PC-9 (cell line): ENCODE data around the gene LIPE. TPM values are rescaled to one million over a fixed set of nuclear protein-coding genes. Genes with fewer than 3 reads are reported as not detected.
A peak's percentile ranks its signal among the peaks of the same experiment; 100 is the strongest.

Experiments used
- BruUV-seq: library from RNA; stranded (reverse); fragments of 400-500 nt; replicated peaks from 2 replicates; lab custom pipeline; 2021; lab: Mats Ljungman, UMichigan
- CTCF ChIA-PET: fragments of 300-600 bp; sonication (Branson Sonifier 250); formaldehyde crosslinking; loops from one replicate; lab custom pipeline; 2022; ENCODE audit warnings: antibody characterized with exemption; lab: Charles Lee
- POLR2A ChIA-PET: fragments of 300-600 bp; sonication (Branson Sonifier 250); formaldehyde crosslinking; loops from one replicate; lab custom pipeline; 2022; ENCODE audit warnings: antibody characterized with exemption; ENCODE audit not compliant: unreplicated experiment; lab: Charles Lee
- DNase-seq, 2 experiments: peaks; one replicate each; pipeline versions ENCODE4 v3.0.0 to v3.0.0-alpha.2; 2015 to 2022; ENCODE audit warnings: mixed read lengths in 1 of 2
- H2AFZ ChIP-seq: fragments of 200-600 bp; sonication (generic); 2 replicates; pipeline ENCODE4 v1.8.1; 2017; ENCODE audit warnings: antibody characterized with exemption
- H3F3A ChIP-seq: fragments of 200-600 bp; sonication (generic); 2 replicates; pipeline ENCODE4 v1.8.1; 2017; ENCODE audit warnings: antibody characterized with exemption, mild to moderate bottlenecking, low read depth; ENCODE audit not compliant: insufficient read depth
- H3K27ac ChIP-seq: fragments of 200-600 bp; sonication (generic); 2 replicates; pipeline ENCODE4 v1.6.1; 2016; ENCODE audit warnings: mixed run types
- H3K27me3 ChIP-seq: fragments of 200-600 bp; sonication (generic); 2 replicates; pipeline ENCODE4 v1.6.1; 2016; ENCODE audit warnings: low read depth, mixed run types; ENCODE audit not compliant: insufficient read depth
- H3K36me3 ChIP-seq: fragments of 200-600 bp; sonication (generic); 2 replicates; pipeline ENCODE4 v1.6.1; 2016; ENCODE audit warnings: low read depth, mixed run types
- H3K4me1 ChIP-seq: fragments of 200-600 bp; sonication (generic); replicated peaks from 2 replicates; pipeline ENCODE4 v1.6.1; 2016; ENCODE audit warnings: mixed run types; ENCODE audit not compliant: insufficient read depth
- H3K4me2 ChIP-seq: fragments of 200-600 bp; sonication (generic); 2 replicates; pipeline ENCODE4 v1.6.1; 2017; ENCODE audit warnings: mixed run types
- H3K4me3 ChIP-seq: fragments of 200-600 bp; sonication (generic); 2 replicates; pipeline ENCODE4 v1.6.1; 2016; ENCODE audit warnings: mixed run types
- H3K79me2 ChIP-seq: fragments of 200-600 bp; sonication (generic); 2 replicates; pipeline ENCODE4 v1.6.1; 2017; ENCODE audit warnings: low read depth, mixed run types
- H3K9me2 ChIP-seq: fragments of 200-600 bp; sonication (generic); 2 replicates; pipeline ENCODE4 v1.8.1; 2017; ENCODE audit warnings: mild to moderate bottlenecking; ENCODE audit not compliant: insufficient read depth
- H3K9me3 ChIP-seq: fragments of 200-600 bp; sonication (generic); 2 replicates; pipeline ENCODE4 v1.8.1; 2016; ENCODE audit warnings: low read depth; ENCODE audit not compliant: insufficient read depth
- H4K20me1 ChIP-seq: fragments of 200-600 bp; sonication (generic); 2 replicates; pipeline ENCODE4 v1.8.1; 2017; ENCODE audit not compliant: insufficient read depth
- EZH2 ChIP-seq: fragments of 200-600 bp; sonication (generic); IDR thresholded peaks from 2 replicates; pipeline ENCODE4 v1.8.0; 2017; ENCODE audit warnings: antibody characterized with exemption, low read depth
- intact Hi-C: fragments of 100-400 bp; cut with micrococcal nuclease; formaldehyde crosslinking; loops from one replicate; pipeline ENCODE4 v1.10.0; 2022; ENCODE audit not compliant: unreplicated experiment
- total RNA-seq: library from RNA; stranded (reverse); gene quantifications from 2 replicates; pipeline ENCODE4 v1.2.3, GENCODE V29; 2021
- TF ChIP-seq, protein P1 (sequence below): fragments of 200-600 bp; sonication (generic); conservative IDR thresholded peaks from 2 replicates; pipeline ENCODE4 v1.6.1; 2017; ENCODE audit warnings: mixed run types, antibody characterized with exemption, mild to moderate bottlenecking, moderate library complexity

LIPE gene
- total RNA-seq, 1 experiment from 2014 or later: 12.7 TPM

DNA sequence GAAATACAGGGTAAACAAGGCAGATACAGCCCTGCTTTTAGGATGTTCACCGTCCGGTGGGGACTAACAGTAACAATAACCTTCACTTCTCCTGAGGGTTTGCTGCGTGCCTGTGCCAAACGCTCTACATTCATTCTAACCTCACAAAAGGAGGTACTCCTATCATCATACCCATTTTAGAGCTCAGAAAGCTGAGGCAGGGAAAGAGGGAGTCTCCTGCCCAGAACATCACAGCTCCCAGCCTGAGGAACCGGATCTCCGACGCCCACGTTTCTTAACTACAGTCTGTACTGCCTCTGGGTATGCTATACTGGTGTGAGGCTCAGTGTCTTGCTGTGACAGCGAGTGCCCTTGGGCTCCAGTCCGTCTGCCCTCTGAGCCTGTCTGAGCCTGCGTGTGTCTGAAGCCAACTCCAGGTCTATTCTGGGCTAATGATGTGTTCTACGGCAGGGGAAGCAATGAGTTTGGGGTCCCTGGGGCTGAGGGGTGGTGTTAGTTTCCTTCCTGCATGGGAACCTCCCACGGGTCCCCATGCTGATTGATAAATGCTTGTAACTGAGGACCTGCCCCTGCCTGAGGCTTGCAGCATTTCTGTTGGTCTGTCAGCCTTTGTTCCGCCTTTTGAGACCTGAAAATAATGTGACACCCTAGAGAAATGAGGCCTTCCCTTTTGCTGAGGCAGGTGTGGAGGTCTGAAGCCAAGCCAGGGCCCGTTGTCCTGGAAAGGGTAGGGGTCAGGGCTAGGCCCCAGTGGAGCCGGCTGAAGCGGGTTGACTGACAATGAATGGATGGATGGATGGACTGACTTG is 4.9 kb downstream of the LIPE start:
- Histone ChIP-seq H3K4me3 (peak overlapping the region; percentile 91), H3K4me2 (peak overlapping the region; percentile 87), H3F3A (peaks cover 30% of the 10 kb centered on the region), H3K9me3 (no peaks in the 10 kb centered on the region), H2AFZ (no peak overlapping the region), H3K36me3 (no peaks in the 10 kb centered on the region), H3K4me1 (peaks cover 28% of the 10 kb centered on the region), H3K79me2 (no peaks in the 10 kb centered on the region), H3K27ac (peak overlapping the region; percentile 62), H4K20me1 (no peaks in the 10 kb centered on the region), H3K9me2 (no peaks in the 10 kb centered on the region), H3K27me3 (no peaks in the 10 kb centered on the region)
- BruUV-seq: TSS peak; percentile 26
- TF ChIP-seq, protein P1, sequence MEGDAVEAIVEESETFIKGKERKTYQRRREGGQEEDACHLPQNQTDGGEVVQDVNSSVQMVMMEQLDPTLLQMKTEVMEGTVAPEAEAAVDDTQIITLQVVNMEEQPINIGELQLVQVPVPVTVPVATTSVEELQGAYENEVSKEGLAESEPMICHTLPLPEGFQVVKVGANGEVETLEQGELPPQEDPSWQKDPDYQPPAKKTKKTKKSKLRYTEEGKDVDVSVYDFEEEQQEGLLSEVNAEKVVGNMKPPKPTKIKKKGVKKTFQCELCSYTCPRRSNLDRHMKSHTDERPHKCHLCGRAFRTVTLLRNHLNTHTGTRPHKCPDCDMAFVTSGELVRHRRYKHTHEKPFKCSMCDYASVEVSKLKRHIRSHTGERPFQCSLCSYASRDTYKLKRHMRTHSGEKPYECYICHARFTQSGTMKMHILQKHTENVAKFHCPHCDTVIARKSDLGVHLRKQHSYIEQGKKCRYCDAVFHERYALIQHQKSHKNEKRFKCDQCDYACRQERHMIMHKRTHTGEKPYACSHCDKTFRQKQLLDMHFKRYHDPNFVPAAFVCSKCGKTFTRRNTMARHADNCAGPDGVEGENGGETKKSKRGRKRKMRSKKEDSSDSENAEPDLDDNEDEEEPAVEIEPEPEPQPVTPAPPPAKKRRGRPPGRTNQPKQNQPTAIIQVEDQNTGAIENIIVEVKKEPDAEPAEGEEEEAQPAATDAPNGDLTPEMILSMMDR: no peak
- TF ChIP-seq EZH2: no peak
- POLR2A ChIA-PET: no interaction called here
- intact Hi-C loops: no loop called here
- DNase-seq: no peak
- CTCF ChIA-PET: no interaction called here

DNA sequence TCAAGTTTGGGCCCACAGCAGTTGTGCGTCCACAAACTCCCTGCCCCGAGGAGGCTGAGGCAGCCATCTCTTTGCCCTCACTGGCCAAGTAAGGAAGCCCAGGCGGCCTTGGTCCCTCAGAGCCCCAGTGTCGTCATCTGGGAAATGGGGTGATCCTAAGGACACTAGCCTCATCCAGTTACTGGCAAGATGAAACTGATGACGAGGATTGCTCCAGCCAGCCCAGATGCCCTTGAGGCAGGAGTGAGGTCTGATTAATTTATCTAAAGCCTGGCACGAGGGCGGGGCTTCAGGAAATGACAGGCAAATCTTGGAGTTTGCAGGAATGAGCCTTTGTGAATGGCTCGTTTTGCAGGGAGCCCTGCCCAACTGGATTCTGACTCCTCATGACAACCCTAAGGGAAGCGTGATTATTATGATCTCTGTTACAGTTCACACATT is 5.6 kb downstream of the LIPE start:
- CTCF ChIA-PET: no interaction called here
- Histone ChIP-seq H3K4me2 (peak overlapping the region; percentile 87), H3K4me1 (peaks cover 28% of the 10 kb centered on the region), H3F3A (peaks cover 30% of the 10 kb centered on the region), H3K9me2 (no peaks in the 10 kb centered on the region), H3K9me3 (no peaks in the 10 kb centered on the region), H3K36me3 (no peaks in the 10 kb centered on the region), H2AFZ (no peak overlapping the region), H3K4me3 (no peak overlapping the region), H4K20me1 (no peaks in the 10 kb centered on the region), H3K27ac (peak overlapping the region; percentile 73), H3K27me3 (no peaks in the 10 kb centered on the region), H3K79me2 (no peaks in the 10 kb centered on the region)
- POLR2A ChIA-PET: no interaction called here
- peak; percentile 43 to 88 for DNase-seq
- intact Hi-C loops: no loop called here
- no peak for TF ChIP-seq EZH2
- TF ChIP-seq, protein P1: no peak
- no TSS peak for BruUV-seq

DNA sequence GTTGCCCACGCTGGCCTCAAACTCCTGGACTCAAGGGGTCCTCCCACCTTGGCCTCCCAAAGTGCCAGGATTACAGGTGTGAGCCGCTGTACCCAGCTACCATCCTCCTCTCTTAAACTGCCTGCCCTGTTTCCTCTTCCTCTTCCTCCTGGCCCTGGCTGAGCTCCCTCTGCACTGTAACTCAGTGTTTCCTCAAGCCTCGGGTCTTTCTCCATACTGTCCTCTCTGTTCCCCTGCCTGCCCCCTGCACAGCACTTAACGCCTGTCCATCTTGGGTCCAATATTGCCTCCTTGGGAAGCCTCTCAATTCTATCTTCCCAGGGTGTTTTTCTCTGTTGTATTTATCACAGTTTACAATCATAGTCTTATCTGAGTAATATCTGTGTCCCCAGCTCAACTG is 6.1 kb downstream of the LIPE start:
- ChIA-PET CTCF (no interaction called here), POLR2A (no interaction called here)
- TF ChIP-seq, protein P1: no peak
- TF ChIP-seq EZH2: no peak
- peak overlapping the region; percentile 87 for H3K4me2 ChIP-seq
- peak overlapping the region; percentile 73 for H3K27ac ChIP-seq
- no peak for DNase-seq
- H3F3A ChIP-seq: peaks cover 26% of the 10 kb centered on the region
- intact Hi-C loops: no loop called here
- no peak overlapping the region for H3K4me3 ChIP-seq
- BruUV-seq: no TSS peak
- peaks cover 28% of the 10 kb centered on the region for H3K4me1 ChIP-seq
- no peaks in the 10 kb centered on the region for H3K9me2 ChIP-seq
- no peak overlapping the region for H2AFZ ChIP-seq
- no peaks in the 10 kb centered on the region for H3K36me3 ChIP-seq
- no peaks in the 10 kb centered on the region for H3K27me3 ChIP-seq
- no peaks in the 10 kb centered on the region for H3K79me2 ChIP-seq
- no peaks in the 10 kb centered on the region for H4K20me1 ChIP-seq
- H3K9me3 ChIP-seq: no peaks in the 10 kb centered on the region
